ENCODE data around the gene GID8. TPM values are rescaled to one million over a fixed set of nuclear protein-coding genes. Genes with fewer than 3 reads are reported as not detected.

GID8 gene
- total and polyA plus RNA-seq, 2 of the 13 experiments (the other 11 are each of a cell fraction or from before 2014, with no cell fraction given): 39.6 to 59.8 TPM

- no peak for TF ChIP-seq RNF219 (CRISPR knock-in tag; IDR thresholded peaks at IDR 0.05)
- TF ChIP-seq RBFOX2 (IDR thresholded peaks at IDR 0.05; ENCODE audit: low read depth, low read length): peak; percentile 91
- TF ChIP-seq TMF1 (CRISPR knock-in tag; IDR thresholded peaks at IDR 0.05; ENCODE audit: low read depth): 0 out of 2 replicates have a peak, but pooled peaks have one; percentile 75
- TF ChIP-seq ELK4 (CRISPR knock-in tag; IDR thresholded peaks at IDR 0.05; ENCODE audit: borderline replicate concordance): peak; percentile 84; the same call in 1 of the 2 replicates
- TF ChIP-seq CENPT (CRISPR knock-in tag; IDR thresholded peaks at IDR 0.05; ENCODE audit: low read depth): peak; percentile 64; the same call in 1 of the 2 replicates
- TF ChIP-seq RERE (CRISPR knock-in tag; IDR thresholded peaks at IDR 0.05; ENCODE audit: low read depth): peak; percentile 70; the same call in 1 of the 2 replicates
- peak; percentile 54; the same call in 1 of the 2 replicates for TF ChIP-seq ZNF101 (CRISPR knock-in tag; IDR thresholded peaks at IDR 0.05; ENCODE audit: borderline replicate concordance, low read depth)
- TF ChIP-seq RELA (CRISPR knock-in tag; IDR thresholded peaks at IDR 0.05): peak; percentile 97; the same call in 1 of the 2 replicates
- peak; percentile 92 for TF ChIP-seq HNRNPK (IDR thresholded peaks at IDR 0.05; ENCODE audit: low read depth, low read length, poor library complexity, severe bottlenecking)
- no peak for TF ChIP-seq TEF (CRISPR knock-in tag; IDR thresholded peaks at IDR 0.05)
- no peak; the same call in none of the 2 replicates for TF ChIP-seq EED (CRISPR knock-in tag; IDR thresholded peaks at IDR 0.05)
- peak; percentile 86 for TF ChIP-seq ZBTB26 (CRISPR knock-in tag; IDR thresholded peaks at IDR 0.05; ENCODE audit: borderline replicate concordance)
- peak; percentile 78; the same call in 1 of the 2 replicates for TF ChIP-seq IRF9 (CRISPR knock-in tag; IDR thresholded peaks at IDR 0.05; ENCODE audit: borderline replicate concordance)
- TF ChIP-seq ZNF230 (CRISPR knock-in tag; IDR thresholded peaks at IDR 0.05): peak; percentile 87; the same call in 1 of the 2 replicates
Measured at GRCh38 chr20:62952373-62952967, 14.5 kb downstream of the GID8 start, which contains the start of gene SLC17A9 (continued).
